Measurements from ENCODE around the gene IFFO2.

The IFFO2 gene

DNA sequence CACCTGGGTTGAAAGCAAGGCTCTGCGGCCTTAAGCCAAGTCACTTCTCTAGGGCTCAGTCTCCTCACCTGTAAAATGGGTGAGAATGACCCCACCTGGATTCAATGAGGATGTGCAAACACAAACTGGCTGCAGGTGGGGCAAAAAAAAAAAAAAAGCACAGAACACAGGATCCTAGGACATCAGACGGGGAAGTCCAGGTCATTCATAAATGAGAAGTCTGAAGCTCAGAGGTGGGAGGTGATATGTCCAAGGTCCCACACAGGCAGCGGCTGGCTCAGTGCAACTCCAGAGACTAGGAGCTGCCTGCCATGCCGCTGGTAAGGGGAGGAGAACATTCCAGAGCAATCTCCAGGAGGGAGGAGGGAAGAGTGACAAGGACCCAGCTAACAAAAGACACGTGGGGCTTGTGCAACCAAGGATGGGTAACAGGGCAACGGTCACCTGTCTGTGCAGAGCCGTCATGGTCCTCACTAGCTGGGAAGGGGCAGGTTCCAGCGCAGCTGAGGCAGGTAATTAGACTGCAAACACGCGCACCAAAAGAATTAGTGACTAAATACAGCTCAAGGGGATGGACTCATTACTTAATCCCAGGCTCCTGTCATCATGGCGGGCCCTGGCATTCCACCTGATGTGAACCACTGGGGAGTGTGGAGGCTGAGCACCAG is 19.5 kb downstream of the IFFO2 start:
- DNase-seq (ENCODE audit: low spot score) = no peak

- no peak for DNase-seq (ENCODE audit: low spot score)
Observed at GRCh38 chr1:18936471-18936813, 20.0 kb downstream of the IFFO2 start.

DNA sequence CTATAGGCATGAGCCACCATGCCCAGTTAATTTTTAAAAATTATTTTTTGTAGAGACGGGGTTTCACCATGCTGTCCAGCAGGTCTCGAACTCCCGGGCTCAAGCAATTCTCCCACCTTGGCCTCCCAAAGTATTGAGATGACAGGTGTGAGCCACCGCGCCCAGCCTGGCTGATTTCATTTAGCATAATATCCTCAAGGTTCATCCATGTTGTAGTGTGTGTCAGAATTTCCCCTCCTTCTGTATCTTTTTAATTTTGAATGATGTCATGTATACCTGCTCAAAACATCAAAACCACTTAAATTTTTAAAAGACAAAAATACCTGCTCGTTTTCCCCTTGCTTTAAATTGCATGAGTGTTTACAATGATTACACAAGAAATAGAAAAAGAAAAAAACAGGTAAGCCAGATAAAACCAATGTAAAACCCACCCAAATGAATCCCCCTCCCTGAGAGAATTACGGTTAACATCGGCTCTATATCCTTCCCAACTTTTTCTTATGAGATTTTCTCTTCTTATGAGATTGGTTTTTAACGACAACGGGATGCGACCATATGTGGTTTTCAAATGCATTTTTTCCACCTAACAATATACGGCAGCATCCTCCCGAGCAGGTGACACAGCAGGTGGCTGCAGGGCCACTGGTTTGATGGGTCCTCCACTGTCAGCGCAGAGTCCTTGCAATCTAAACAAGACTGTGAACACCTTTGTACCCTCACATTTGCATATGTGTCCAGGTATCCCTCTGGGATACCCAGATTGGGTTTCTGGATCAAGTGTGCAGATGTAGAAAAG is 22.1 kb downstream of the IFFO2 start:
- no peak for DNase-seq (ENCODE audit: low spot score)

- DNase-seq (ENCODE audit: low spot score) = no peak
Observed at GRCh38 chr1:18932879-18933278, 23.6 kb downstream of the IFFO2 start.

- DNase-seq (ENCODE audit: low spot score) = no peak
Observed at GRCh38 chr1:18932387-18932786, 24.1 kb downstream of the IFFO2 start.

DNA sequence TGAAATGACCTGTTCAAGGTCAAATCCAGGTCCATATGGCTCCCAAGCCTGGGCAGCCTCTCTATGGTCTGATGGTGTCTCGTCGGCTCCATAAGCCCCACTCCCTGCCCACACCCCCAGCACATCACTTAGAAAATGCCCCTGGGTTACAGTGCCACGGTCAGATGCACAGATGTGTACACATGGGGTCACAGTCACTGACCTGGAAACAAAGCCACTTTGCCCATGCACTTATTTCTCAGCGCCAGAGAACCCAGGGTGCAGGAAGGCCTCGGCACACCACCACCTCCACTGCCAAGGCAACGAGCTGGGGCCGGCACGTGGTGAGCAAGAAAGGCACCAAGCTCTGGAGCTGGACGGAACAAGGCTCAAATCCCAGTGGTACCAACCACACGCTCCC is 24.7 kb downstream of the IFFO2 start:
- no peak for DNase-seq (ENCODE audit: low spot score)

- DNase-seq (ENCODE audit: low spot score) = no peak
Observed at GRCh38 chr1:18929686-18930085, 26.8 kb downstream of the IFFO2 start.

DNA sequence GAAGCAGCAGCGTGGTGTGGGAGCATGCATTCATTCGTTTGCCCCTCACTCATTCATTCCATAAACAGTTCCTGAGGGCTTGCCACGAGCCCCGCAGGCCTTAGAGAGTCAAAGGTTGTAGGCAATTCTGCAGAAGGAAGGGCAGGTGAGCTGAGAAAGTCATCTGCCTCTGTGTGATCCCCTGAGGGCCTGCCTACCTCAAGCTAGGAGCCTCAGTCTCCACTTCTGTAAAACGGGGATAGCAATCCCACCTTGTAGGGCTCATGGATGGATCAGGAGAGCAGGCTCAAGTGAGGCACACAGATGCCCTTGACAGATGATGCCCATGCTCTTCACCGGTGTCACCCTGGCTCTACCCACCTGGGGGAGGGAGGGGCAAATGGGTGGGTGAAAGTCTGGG is 27.5 kb downstream of the IFFO2 start:
- no peak for DNase-seq (ENCODE audit: low spot score)

- no peak for DNase-seq (ENCODE audit: low spot score)
Observed at GRCh38 chr1:18928406-18928805, 28.1 kb downstream of the IFFO2 start.

GRCh38 chr1:18927654-18928272 is 28.7 kb downstream of the IFFO2 start:
- DNase-seq (ENCODE audit: low spot score) = no peak

- no peak for DNase-seq (ENCODE audit: low spot score)
Observed at GRCh38 chr1:18927082-18927653, 29.3 kb downstream of the IFFO2 start.

DNA sequence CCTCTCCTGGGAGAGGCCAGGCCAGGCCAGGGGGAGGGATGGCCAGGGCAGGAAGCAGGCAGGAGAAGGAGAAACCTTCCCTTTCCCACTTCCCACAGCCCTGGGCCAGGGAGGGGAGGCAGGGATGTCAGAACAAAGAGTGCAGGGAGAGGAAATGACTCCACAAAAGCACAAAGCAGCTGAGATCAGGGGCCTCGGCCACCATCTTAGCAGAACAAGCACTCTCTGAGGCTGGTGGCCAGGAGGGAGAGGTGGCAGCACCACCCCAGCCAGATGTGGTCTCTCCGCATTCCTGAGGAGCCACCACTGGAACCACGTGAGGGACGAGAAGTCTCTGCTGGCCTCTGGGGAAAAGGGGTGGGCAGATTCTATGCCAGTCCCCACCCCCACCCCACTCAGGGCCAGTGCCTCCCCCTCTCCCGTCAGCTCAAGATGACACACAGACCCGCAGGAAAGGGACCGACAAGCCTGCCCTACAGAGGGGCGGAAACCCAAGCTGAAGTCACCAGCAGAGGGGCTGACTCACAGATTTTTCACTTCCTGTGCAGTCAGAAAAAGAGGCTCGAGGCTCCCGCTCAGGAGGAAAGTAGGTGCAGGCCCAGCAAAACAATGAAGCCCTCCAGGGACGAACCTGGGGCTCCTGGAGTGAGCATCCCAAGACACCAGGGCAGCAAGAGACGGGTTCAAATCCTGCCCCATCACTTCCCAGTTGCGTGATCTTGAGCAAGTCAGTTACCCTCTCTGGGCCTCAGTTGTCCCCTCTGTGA is 30.0 kb downstream of the IFFO2 start:
- DNase-seq (ENCODE audit: low spot score) = no peak

GRCh38 chr1:18925279-18925678 is 31.2 kb downstream of the IFFO2 start:
- no peak for DNase-seq (ENCODE audit: low spot score)

- DNase-seq (ENCODE audit: low spot score) = no peak
Observed at GRCh38 chr1:18924221-18924691, 32.2 kb downstream of the IFFO2 start.

- DNase-seq (ENCODE audit: low spot score) = no peak
Observed at GRCh38 chr1:18923756-18924211, 32.7 kb downstream of the IFFO2 start.

DNA sequence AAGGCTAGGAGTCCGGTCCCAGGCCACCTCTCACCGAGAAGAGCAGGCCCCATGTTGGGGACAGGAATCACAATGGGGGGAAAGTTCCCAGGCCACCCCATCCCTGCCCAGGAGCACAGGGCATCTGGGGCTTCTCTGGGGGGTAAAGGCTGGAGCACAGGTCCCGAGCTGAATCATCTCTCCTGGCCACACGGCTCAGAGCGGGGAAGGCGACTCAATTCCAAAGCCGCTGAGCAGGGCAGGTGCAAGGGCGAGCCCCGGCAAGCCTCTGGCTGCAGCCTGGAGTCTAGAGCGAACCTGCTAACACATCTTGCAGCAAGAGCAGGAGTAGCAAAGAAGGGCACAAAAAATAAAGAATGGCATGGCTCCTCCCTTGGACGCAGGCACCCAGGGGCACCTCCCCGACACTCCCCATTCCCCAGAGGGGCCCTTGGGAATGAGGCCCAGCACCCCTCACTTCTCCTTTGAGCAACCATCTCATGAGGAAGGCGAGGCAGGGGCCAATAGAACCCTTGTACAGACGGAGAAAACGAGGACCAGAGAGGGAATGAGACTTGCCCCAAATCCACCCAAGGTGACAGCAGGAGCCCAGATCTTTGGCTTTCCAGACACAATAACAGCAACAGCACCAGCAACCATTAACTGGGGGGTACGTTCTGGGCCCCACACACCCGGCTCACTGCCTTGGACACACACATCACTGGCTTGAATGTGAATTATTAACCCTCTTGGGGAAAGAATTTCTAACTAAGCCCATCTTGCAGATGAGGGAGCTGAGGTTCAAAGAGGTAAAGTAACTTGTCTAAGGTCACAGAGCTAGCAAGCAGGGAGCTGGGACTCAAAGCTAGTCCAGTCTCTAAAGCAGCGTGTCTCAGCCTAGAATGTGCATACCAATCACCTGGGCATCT is 33.4 kb downstream of the IFFO2 start:
- no peak for DNase-seq (ENCODE audit: low spot score)

GRCh38 chr1:18922319-18922726 is 34.2 kb downstream of the IFFO2 start:
- no peak for DNase-seq (ENCODE audit: low spot score)

DNA sequence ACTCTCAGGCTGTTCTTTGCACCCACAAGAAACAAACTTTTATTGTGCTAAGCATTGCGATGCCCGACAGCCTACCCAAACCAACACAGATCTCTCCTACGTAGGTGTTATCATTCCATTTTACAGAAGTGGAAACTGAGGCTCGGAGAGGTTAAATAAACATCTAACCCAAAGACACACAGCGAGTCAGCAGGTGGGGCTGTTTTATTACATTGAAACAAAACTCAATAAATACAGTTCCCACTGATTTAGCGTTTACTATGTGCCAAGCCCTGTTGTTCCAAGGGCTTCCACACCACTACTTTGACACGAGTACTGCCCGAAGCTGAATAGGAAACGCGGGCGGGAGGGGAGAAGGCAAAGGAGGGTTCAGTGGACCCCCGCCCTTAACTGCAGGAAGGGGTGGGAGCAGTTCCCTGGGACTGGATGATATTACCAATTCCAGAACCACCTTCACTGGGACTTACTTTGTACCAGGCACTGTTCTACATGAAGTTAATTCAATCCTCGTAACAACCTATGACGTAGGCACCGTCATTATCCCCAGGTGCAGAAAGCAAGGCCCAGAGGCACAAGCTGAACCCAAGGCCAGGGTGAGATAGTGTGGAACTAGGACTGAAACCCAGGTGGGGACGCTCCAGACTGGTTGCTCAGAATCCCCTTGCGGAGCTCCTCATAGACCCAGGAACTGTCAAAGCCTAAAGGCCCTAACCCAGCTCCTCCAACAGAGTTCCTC is 34.8 kb downstream of the IFFO2 start:
- DNase-seq (ENCODE audit: low spot score) = no peak

DNA sequence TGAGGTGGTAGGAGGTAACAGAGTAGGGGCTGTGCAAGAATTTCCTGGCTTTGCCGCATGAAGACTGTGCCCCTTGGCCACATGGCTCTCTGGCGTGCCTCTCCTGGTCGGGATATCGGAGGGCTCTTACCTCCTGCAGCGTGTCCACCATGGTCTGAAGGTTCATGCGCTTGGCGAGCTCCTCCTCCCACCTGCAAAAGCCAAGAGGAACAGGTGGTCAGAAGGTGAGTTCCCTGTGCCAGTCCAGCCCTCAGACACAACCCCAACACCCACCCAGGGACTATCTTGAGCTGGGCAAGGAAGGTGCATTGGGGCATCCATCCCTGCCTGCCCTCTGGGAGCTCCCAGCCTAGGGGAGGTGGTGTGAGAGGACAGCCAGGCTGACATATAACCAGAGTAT is 35.5 kb downstream of the IFFO2 start:
- no peak for DNase-seq (ENCODE audit: low spot score)

DNA sequence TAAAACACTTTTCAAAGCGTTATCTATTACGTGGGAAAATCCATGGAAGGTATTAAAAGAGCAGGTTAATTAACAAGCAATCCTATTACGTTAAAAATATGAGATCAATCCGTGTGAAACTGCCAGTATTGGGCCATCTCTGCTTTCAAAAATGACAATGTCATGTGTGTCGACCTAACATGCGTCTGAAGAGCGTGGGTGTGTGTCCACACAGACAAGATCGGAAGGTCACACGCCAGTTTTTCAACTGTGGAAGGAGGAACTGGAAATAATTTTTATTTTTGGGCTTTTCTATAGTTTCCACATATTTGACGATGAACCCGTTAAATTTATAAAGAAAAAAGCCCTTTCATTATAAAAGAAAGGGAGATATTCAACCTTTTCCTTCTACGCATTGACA is 36.5 kb downstream of the IFFO2 start:
- DNase-seq (ENCODE audit: low spot score) = no peak

Data from LoVo (cell line).